H1 (cell line): ENCODE measurements around the gene NHP2. TPM values are rescaled to one million over a fixed set of nuclear protein-coding genes. Genes with fewer than 3 reads are reported as not detected.
A peak's percentile ranks its signal among the peaks of the same experiment; 100 is the strongest.

Experiments used
- CTCF ChIA-PET: fragments of 300-600 bp; sonication (Branson Sonifier 250); formaldehyde crosslinking; loops from one replicate; lab custom pipeline; 2021; ENCODE audit not compliant: partially characterized antibody; lab: Charles Lee
- POLR2A ChIA-PET: fragments of 300-600 bp; sonication (Branson Sonifier 250); formaldehyde crosslinking; loops from one replicate; lab custom pipeline; 2021; ENCODE audit warnings: inconsistent platforms; ENCODE audit not compliant: partially characterized antibody; lab: Charles Lee
- DNase-seq, 2 experiments: peaks; one replicate each; pipeline versions ENCODE4 v3.0.0 to v3.0.0-alpha.2; 2010 to 2022; ENCODE audit warnings: low spot score in 2 of 2, low read depth in 1 of 2, mixed read lengths in 1 of 2
- FAIRE-seq: peaks from 2 replicates; lab custom pipeline; 2011; peaks lifted over from hg19 to GRCh38; lab: Jason Lieb, UNC
- H2AFZ ChIP-seq: 2 replicates; pipeline ENCODE4 v1.8.1; 2012; ENCODE audit warnings: low read length, inconsistent platforms
- H2AK5ac ChIP-seq: 2 replicates; pipeline ENCODE4 v1.6.1; 2013; ENCODE audit warnings: low read depth, low read length
- H2BK120ac ChIP-seq: replicated peaks from 2 replicates; pipeline ENCODE3; 2013; ENCODE audit warnings: low read depth, low read length, inconsistent platforms
- H2BK12ac ChIP-seq: 2 replicates; pipeline ENCODE4 v1.6.1; 2013; ENCODE audit warnings: low read depth, low read length
- H2BK15ac ChIP-seq: 2 replicates; pipeline ENCODE4 v1.6.1; 2013; ENCODE audit warnings: low read length
- H2BK20ac ChIP-seq: 2 replicates; pipeline ENCODE4 v1.6.1; 2013; ENCODE audit warnings: low read length
- H2BK5ac ChIP-seq: 2 replicates; pipeline ENCODE4 v1.6.1; 2013; ENCODE audit warnings: low read depth, low read length
- H3K14ac ChIP-seq: 2 replicates; pipeline ENCODE4 v1.6.1; 2013; ENCODE audit warnings: inconsistent platforms; ENCODE audit not compliant: insufficient read length
- H3K18ac ChIP-seq: 2 replicates; pipeline ENCODE4 v1.6.1; 2013; ENCODE audit warnings: low read length; ENCODE audit errors: extremely low read depth
- H3K23ac ChIP-seq: 2 replicates; pipeline ENCODE4 v1.6.1; 2013; ENCODE audit warnings: inconsistent platforms; ENCODE audit not compliant: insufficient read length
- H3K23me2 ChIP-seq: 2 replicates; pipeline ENCODE4 v1.6.1; 2013; ENCODE audit warnings: low read depth, low read length
- H3K27ac ChIP-seq: 2 replicates; pipeline ENCODE4 v1.6.1; 2011; ENCODE audit warnings: low read depth, low read length, inconsistent platforms
- H3K27me3 ChIP-seq, 4 experiments: replicated peaks in 1 of 4; 1 replicate in 1 of 4; 2 replicates in 3 of 4; pipeline versions ENCODE4 v1.6.1 to v1.8.1; 2011 to 2013; ENCODE audit warnings: low read length in 3 of 4, mild to moderate bottlenecking in 3 of 4, inconsistent platforms in 2 of 4, mixed read lengths in 2 of 4, moderate library complexity in 1 of 4; ENCODE audit not compliant: control insufficient read depth in 3 of 4, insufficient read depth in 3 of 4; ENCODE audit errors: extremely low read depth in 1 of 4
- H3K36me3 ChIP-seq, 4 experiments: 2 replicates each; pipeline versions ENCODE4 v1.6.1 to v1.8.1; 2011 to 2013; ENCODE audit warnings: mild to moderate bottlenecking in 4 of 4, low read length in 3 of 4, moderate library complexity in 2 of 4, control low read depth in 1 of 4, inconsistent platforms in 1 of 4; ENCODE audit not compliant: insufficient read depth in 4 of 4, control insufficient read depth in 2 of 4
- H3K4ac ChIP-seq: replicated peaks from 2 replicates; pipeline ENCODE3; 2013; ENCODE audit warnings: low read length, low read depth, mixed read lengths, inconsistent platforms; ENCODE audit not compliant: insufficient read length
- H3K4me1 ChIP-seq, 4 experiments: replicated peaks in 1 of 4; 1 replicate in 1 of 4; 2 replicates in 3 of 4; pipeline versions ENCODE4 v1.6.1 to v1.8.1; 2011 to 2013; ENCODE audit warnings: low read length in 3 of 4, inconsistent platforms in 2 of 4, mixed read lengths in 1 of 4; ENCODE audit not compliant: insufficient read depth in 4 of 4, control insufficient read depth in 3 of 4
- H3K4me2 ChIP-seq, 2 experiments: 2 replicates each; pipeline versions ENCODE4 v1.6.1 to v1.8.1; 2011 to 2013; ENCODE audit warnings: low read depth in 2 of 2, low read length in 2 of 2, control low read depth in 1 of 2, inconsistent platforms in 1 of 2, mild to moderate bottlenecking in 1 of 2; ENCODE audit not compliant: insufficient read depth in 1 of 2
- H3K4me3 ChIP-seq, 4 experiments: fragments of 200-600, 300-600 bp in 1 of 4; sonication (generic), shearing (Covaris generic), sonication (Bioruptor Twin) in 1 of 4; 2 replicates each; pipeline versions ENCODE4 v1.5.1 to v1.8.1; 2011 to 2016; ENCODE audit warnings: low read length in 4 of 4, low read depth in 3 of 4, control low read depth in 2 of 4, inconsistent platforms in 2 of 4, mild to moderate bottlenecking in 2 of 4, mixed read lengths in 1 of 4, moderate library complexity in 1 of 4; ENCODE audit not compliant: insufficient read depth in 2 of 4; ENCODE audit errors: extremely low read depth in 1 of 4
- H3K56ac ChIP-seq: replicated peaks from 2 replicates; pipeline ENCODE3; 2013; ENCODE audit warnings: low read depth, mild to moderate bottlenecking, mixed read lengths, low read length, inconsistent platforms; ENCODE audit not compliant: insufficient read length
- H3K79me1 ChIP-seq: 2 replicates; pipeline ENCODE4 v1.6.1; 2013; ENCODE audit warnings: low read depth, low read length, control low read depth
- H3K79me2 ChIP-seq, 2 experiments: 2 replicates each; pipeline versions ENCODE4 v1.6.1 to v1.8.1; 2012 to 2013; ENCODE audit warnings: low read length in 2 of 2, mild to moderate bottlenecking in 2 of 2, inconsistent platforms in 1 of 2; ENCODE audit not compliant: insufficient read depth in 2 of 2, control insufficient read depth in 1 of 2
- H3K9ac ChIP-seq, 4 experiments: replicated peaks in 1 of 4; 1 replicate in 1 of 4; 2 replicates in 3 of 4; pipeline versions ENCODE4 v1.6.1 to v1.8.1; 2011 to 2013; ENCODE audit warnings: low read depth in 3 of 4, low read length in 3 of 4, control low read depth in 2 of 4, mild to moderate bottlenecking in 2 of 4, moderate library complexity in 2 of 4, inconsistent platforms in 1 of 4; ENCODE audit errors: extremely low read depth in 1 of 4
- H3K9me3 ChIP-seq, 2 experiments: 2 replicates each; pipeline versions ENCODE4 v1.6.1 to v1.8.1; 2012 to 2013; ENCODE audit warnings: mild to moderate bottlenecking in 2 of 2, moderate library complexity in 2 of 2, control low read depth in 1 of 2, inconsistent platforms in 1 of 2, low read depth in 1 of 2, low read length in 1 of 2, mixed read lengths in 1 of 2; ENCODE audit not compliant: insufficient read depth in 2 of 2
- H4K20me1 ChIP-seq, 2 experiments: replicated peaks in 1 of 2; 2 replicates each; pipeline versions ENCODE3 to v1.8.1; 2011 to 2013; ENCODE audit warnings: inconsistent platforms in 2 of 2, low read length in 2 of 2, mild to moderate bottlenecking in 1 of 2; ENCODE audit not compliant: insufficient read depth in 2 of 2, control insufficient read depth in 1 of 2
- H4K5ac ChIP-seq: 2 replicates; pipeline ENCODE4 v1.6.1; 2013; ENCODE audit warnings: low read length, low read depth, mixed read lengths, inconsistent platforms; ENCODE audit not compliant: insufficient read length
- H4K8ac ChIP-seq: 2 replicates; pipeline ENCODE4 v1.8.0; 2013; ENCODE audit warnings: mild to moderate bottlenecking, moderate library complexity, low read length, inconsistent platforms; ENCODE audit not compliant: insufficient read depth; ENCODE audit errors: extremely low read depth
- H4K91ac ChIP-seq: replicated peaks from 2 replicates; pipeline ENCODE3; 2013; ENCODE audit warnings: low read length, mixed read lengths, inconsistent platforms; ENCODE audit not compliant: insufficient read length
- CBX5 ChIP-seq: fragments of 300-800, 300-1000 bp; sonication (generic); IDR thresholded peaks from 2 replicates; pipeline ENCODE4 v1.7.1; 2016; ENCODE audit warnings: antibody characterized with exemption, low read length, low read depth
- KDM4A ChIP-seq: IDR thresholded peaks from one replicate; pipeline ENCODE4 v1.7.1; 2012; ENCODE audit warnings: low read depth, mild to moderate bottlenecking, moderate library complexity, low read length, inconsistent platforms; ENCODE audit not compliant: severe bottlenecking
- POLR2AphosphoS5 ChIP-seq: IDR thresholded peaks from 2 replicates; pipeline ENCODE4 v1.6.1; 2011; ENCODE audit warnings: low read depth, low read length
- RAD21 ChIP-seq, 2 experiments: IDR thresholded peaks in 1 of 2; conservative IDR thresholded peaks in 1 of 2; 2 replicates each; pipeline ENCODE4 v1.6.1; 2011; ENCODE audit warnings: low read depth in 2 of 2, low read length in 2 of 2, improper control_type of control experiment in 1 of 2, inconsistent platforms in 1 of 2, mild to moderate bottlenecking in 1 of 2, moderate library complexity in 1 of 2
- RBBP5 ChIP-seq: IDR thresholded peaks from 2 replicates; pipeline ENCODE4 v1.7.1; 2012; ENCODE audit warnings: low read depth, mild to moderate bottlenecking, inconsistent platforms, low read length, moderate library complexity, borderline replicate concordance
- SIX5 ChIP-seq: IDR thresholded peaks from 2 replicates; pipeline ENCODE4 v1.6.1; 2011; ENCODE audit warnings: mild to moderate bottlenecking, low read depth, low read length
- WGBS, 2 experiments: shearing (Covaris generic) in 1 of 2; methylation state at CpG; one replicate each; pipeline versions ENCODE4 v1.1.6 to v1.1.7; 2013 to 2015; ENCODE audit warnings: low lambda C conversion rate in 2 of 2, mixed read lengths in 2 of 2, inconsistent platforms in 1 of 2, low coverage in 1 of 2, missing lambda C conversion rate in 1 of 2; ENCODE audit not compliant: insufficient replicate concordance in 2 of 2, insufficient coverage in 1 of 2, insufficient read length in 1 of 2; ENCODE audit errors: extremely low coverage in 1 of 2, missing lambda C conversion rate in 1 of 2; 5-methylcytosine and 5-hydroxymethylcytosine counted together
- polyA plus RNA-seq, 7 experiments: library from polyadenylated mRNA; depleted of rRNA in 3 of 7; stranded (reverse) in 5 of 7; unstranded in 2 of 7; fragments of >200 nt in 5 of 7; fragments of 200-250 nt in 2 of 7; gene quantifications; 1 replicate in 5 of 7; 2 replicates in 1 of 7; 4 replicates in 1 of 7; pipeline versions ENCODE4 v1.2.1 to v1.2.3, GENCODE V29; 2011 to 2013; ENCODE audit warnings: missing spikeins in 2 of 7, mixed read lengths in 2 of 7
- total RNA-seq: library from RNA; stranded (reverse); fragmentation: NEBNext Ultra II Directional; extraction: Animal tissue kit (Norgen Biotek cat#: 25700); gene quantifications from 2 replicates; pipeline ENCODE4 v1.2.1, GENCODE V29; 2021

Gene NHP2
- total and polyA plus RNA-seq, 2 of the 8 experiments (the other 6 are each of a cell fraction or from before 2014, with no cell fraction given), result 241 to 263 TPM

- no peak for TF ChIP-seq RAD21 (IDR thresholded peaks at IDR 0.05 in 1 of 2, conservative IDR thresholded peaks at IDR 0.05 in 1 of 2; ENCODE audit: low read depth in 2 of 2, low read length in 2 of 2)
- peak; percentile 8; the same call in 1 of the 2 replicates for TF ChIP-seq POLR2AphosphoS5
- no peak for TF ChIP-seq RBBP5
- TF ChIP-seq SIX5, result no peak
- TF ChIP-seq CBX5, result no peak
- no peak for TF ChIP-seq KDM4A
- H2BK120ac ChIP-seq, result no peak overlapping the region
Observed at GRCh38 chr5:178143901-178144300, 9.8 kb downstream of the NHP2 start.

More at GRCh38 chr5:178143901-178144300, 9.8 kb downstream of the NHP2 start:
- Histone ChIP-seq H3K36me3 (peaks cover 32 to 80% (median 60%) of the 10 kb centered on the region in 4 experiments), H3K4me1 (peaks cover 0 to 2% (median 0%) of the 10 kb centered on the region in 4 experiments; a peak in 3 of 7 replicates), H2BK15ac (no peak overlapping the region), H4K5ac (no peak overlapping the region), H2BK20ac (no peak overlapping the region), H3K23ac (no peak overlapping the region), H3K27me3 (no peaks in the 10 kb centered on the region), H2BK5ac (0 out of 2 replicates have a peak overlapping the region, but pooled peaks have one; percentile 35), H4K20me1 (peaks cover 14 to 19% of the 10 kb centered on the region in 2 experiments), H3K4me3 (no peak overlapping the region), H2AFZ (no peak overlapping the region), H3K4ac (no peak overlapping the region), H4K8ac (no peak overlapping the region), H3K79me1 (no peaks in the 10 kb centered on the region), H3K27ac (no peak overlapping the region), H4K91ac (no peak overlapping the region), H3K23me2 (no peaks in the 10 kb centered on the region), H3K56ac (no peak overlapping the region), H3K18ac (no peak overlapping the region), H3K9ac (no peak overlapping the region), H3K9me3 (no peaks in the 10 kb centered on the region), H2BK12ac (no peak overlapping the region), H3K4me2 (no peak overlapping the region), H3K14ac (no peak overlapping the region), H3K79me2 (no peaks in the 10 kb centered on the region), H2AK5ac (no peak overlapping the region)
- FAIRE-seq (no peak), DNase-seq (no peak)
- WGBS, 2 experiments, result 98% methylated on average over 10 of the region's 10 CpGs; no CpG with 5 or more reads in 1 of the 2 experiments
- ChIA-PET CTCF (interaction anchor here (0.9 to 24.6 kb wide), 11 partner anchors 8 to 81 kb away, joined by 3 to 515 read pairs (median 4); partner anchors contain the start of gene NHP2), POLR2A (interaction anchor here (1.1 to 40.7 kb wide), 10 partner anchors 9 to 67 kb away, joined by 3 to 1250 read pairs (median 11); partner anchors contain the start of genes N4BP3, NHP2 and RMND5B)
